Hematopoietic multipotent progenitor cell treated with erythropoietin and hydrocortisone succinate and interleukin-3 and kit ligand, for 17 days (in vitro differentiated cells): Measurements from ENCODE around the gene MTX2.

Source experiments
- DNase-seq: peaks from one replicate; pipeline ENCODE4 v3.0.0-alpha.2; 2015; ENCODE audit warnings: low spot score

The MTX2 gene

DNA sequence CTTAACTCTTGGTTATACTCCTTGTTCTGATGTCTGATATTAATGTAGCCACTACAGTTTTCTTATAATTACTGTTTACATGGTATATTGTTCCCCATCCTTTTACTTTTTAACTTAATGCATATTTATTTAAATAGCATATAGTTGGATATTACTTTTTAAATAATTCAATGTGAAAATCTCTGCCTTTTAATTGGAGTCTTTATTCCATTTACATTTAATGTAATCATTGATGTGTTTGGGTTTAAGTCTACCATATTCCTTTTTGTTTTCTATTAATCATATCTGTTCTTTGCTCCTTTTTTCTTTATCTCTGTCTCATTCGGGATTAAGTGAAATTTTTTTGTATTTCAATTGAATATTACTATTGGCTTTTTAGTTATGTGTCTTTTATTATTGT is 109.1 kb downstream of the MTX2 start:
- DNase-seq: no peak

DNA sequence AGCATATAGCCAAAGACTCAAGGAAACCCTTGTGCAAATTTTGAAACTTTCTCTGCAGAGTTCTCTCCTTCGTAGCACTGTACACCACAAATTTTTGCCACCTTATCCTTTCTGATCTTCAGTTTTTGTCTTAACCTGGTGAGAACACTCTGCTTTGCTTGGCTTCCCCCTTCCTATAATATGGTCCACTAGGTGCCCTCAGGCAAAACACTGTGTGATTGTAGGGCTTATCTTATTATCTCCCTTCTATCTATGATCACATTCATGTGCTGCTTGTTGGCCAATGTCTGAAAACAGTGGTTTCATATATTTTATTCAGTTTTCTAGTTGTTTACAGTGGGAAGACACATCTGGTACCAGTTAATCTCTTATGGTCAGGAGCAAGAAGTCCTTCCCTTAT is 111.1 kb downstream of the MTX2 start:
- no peak for DNase-seq

DNA sequence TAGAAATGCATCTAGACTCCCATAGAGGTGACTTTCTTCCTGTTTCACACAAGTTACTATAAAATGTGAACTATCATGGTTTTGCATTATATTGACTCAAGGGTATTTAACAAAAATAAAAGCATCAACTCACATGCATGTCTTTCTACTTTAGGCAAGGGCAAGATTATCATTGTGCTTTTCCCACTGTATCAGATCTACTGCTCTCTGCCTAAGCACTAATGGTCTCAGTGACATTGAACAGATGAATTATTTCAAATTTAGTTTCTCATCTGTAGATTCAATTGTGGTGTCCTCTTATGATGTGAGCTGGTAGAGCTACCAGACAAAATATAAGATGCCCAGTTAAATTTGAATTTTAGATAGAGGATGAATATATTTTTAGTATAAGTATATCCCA is 113.9 kb downstream of the MTX2 start:
- no peak for DNase-seq

DNA sequence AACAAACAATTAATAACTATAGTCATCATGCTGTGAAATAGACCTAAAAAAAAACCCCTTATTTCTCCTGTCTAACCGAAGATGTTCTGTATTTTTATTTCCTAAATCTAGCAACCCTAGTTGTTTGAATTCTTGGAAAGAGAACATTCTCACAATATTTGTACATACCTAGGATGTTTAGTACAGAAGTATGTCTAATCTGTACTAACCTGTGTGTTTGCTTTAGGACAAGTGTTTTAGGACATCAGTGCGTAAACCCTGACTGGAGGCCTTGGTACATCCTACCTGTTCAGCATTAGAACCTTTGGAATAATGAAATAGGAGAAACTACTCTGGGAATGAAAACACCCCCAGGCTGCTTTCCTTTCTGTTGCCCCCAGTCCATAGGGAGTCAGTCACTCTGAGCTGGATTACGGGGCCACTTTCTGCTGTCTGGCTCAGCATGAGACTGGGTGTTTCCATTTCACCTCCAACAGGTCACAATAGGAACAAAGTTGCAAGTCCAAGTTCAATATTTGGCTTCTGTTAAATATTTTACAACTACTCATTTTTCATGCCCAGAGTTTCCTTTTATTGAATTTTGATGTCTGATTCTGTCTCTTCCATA is 114.7 kb downstream of the MTX2 start:
- no peak for DNase-seq

DNA sequence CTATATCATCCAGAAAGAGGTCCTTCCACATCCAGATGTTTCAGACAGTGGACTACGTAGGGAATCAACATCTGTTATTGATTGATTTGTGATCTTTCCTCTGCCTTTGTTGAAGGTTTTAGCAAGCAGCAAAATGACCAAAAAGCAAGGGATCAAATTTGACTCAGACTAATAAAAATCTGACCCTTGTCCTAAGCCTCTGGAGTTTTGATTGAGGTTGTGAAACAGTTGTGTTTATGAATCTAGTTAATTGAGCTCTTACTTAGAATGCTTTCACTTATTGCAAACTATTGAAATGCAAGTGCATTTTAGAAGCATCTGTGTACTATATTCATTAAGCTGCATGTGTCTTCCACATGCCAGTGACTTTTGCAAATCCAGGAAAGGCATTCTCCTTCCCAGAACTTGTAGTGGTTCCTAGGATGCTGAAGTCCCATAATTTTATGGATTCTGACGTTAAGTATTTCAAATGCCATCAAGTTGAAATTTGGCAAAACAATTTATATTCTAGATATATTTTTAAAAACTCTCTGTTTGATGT is 116.0 kb downstream of the MTX2 start:
- no peak for DNase-seq

DNA sequence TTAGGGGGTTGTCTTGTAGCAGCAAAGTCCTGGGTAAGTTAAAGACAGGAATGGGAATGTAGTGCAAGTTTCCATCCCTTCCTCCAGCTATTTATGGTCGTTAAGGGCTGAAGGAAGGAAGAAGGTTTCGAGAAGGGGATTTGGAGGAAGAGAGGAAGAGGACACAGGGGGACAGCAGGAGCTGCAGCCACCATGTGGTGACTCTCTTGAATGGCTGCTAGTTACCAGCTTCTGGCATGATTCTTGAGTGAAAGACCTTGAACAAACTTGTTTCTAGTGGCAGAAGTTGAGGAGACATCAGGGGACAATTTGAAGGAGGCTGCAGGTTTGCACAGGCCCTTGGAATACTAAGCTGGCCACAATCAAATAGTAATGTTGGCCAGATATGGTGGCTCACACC is 116.6 kb downstream of the MTX2 start:
- no peak for DNase-seq
